NT2/D1 (cell line): ENCODE data around the gene MANEA.

Source experiments
- SUZ12 ChIP-seq: IDR thresholded peaks from 2 replicates; pipeline ENCODE4 v1.6.1; 2011; ENCODE audit not compliant: insufficient read length, insufficient read depth; ENCODE audit errors: extremely low read depth
- YY1 ChIP-seq: IDR thresholded peaks from 2 replicates; pipeline ENCODE4 v1.6.1; 2011; ENCODE audit not compliant: insufficient read length, insufficient read depth
- ZNF274 ChIP-seq: IDR thresholded peaks from 2 replicates; pipeline ENCODE4 v1.6.1; 2011; ENCODE audit warnings: mild to moderate bottlenecking, low read depth, low read length

DNA sequence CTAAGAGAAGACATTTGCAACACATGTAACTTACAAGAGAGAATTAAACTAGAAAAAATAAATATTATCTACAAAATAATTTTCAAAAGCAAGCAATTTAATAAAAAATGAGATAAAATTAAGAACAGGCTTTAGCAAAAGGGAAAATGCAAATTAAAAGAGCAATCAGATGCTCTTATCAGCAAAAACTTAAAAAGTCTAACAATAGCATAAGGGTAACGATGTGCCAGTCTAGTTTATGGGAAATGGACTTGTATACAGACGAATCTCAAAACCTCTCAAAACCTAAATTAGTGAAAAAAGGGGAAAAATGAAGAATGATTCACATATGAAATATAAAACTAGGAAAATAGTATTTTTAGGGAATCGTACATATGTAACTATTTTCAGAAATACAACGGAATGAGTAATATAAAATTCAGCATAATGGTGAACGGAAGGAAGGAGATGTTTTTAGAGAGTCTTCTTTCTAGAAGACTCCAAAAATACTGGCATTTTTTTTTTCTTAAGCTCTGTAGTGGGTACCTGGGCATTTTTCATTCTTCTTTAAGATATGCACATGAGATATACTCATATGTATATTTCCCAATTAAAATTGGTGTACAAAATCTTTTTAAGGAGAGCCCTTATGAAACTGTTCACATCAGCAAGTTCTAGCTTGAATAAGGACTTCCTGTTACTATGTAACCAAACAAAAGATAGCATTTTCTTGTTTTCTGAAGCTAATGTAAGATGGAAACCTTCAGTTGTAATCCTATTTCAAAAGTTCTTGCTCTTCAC, 927 bp upstream of the MANEA start:
- TF ChIP-seq SUZ12 (no peak), YY1 (no peak), ZNF274 (no peak)
